GM12878 (cell line): ENCODE results near the gene ZYG11B. TPM values are rescaled to one million over a fixed set of nuclear protein-coding genes. Genes with fewer than 3 reads are reported as not detected.

ENCODE experiments used
- ATAC-seq: fragments of 200-7000 bp; cut with Tn5 transposase; 3 replicates; pipeline ENCODE4 v1.9.1; 2020; ENCODE audit warnings: mild to moderate bottlenecking, moderate library complexity
- BruUV-seq: library from RNA; stranded (reverse); fragments of 400-500 nt; replicated peaks from 2 replicates; lab custom pipeline; 2021; lab: Mats Ljungman, UMichigan
- CTCF ChIA-PET: fragments of 300-600 bp; sonication (Branson Sonifier 250); formaldehyde crosslinking; extraction: SDS; loops from one replicate; lab custom pipeline; 2021; ENCODE audit warnings: inconsistent platforms; lab: Yijun Ruan, JAX
- POLR2A ChIA-PET: fragments of 350-600 bp; formaldehyde crosslinking; extraction: SDS; loops from one replicate; lab custom pipeline; 2021; ENCODE audit warnings: inconsistent platforms; lab: Charles Lee
- RAD21 ChIA-PET: fragments of 300-600 bp; sonication (Branson Sonifier 250); formaldehyde crosslinking; loops from one replicate; lab custom pipeline; 2023; ENCODE audit warnings: antibody characterized with exemption; ENCODE audit not compliant: unreplicated experiment; lab: Charles Lee
- SMC1A ChIA-PET: fragments of 300-600 bp; sonication (Branson Sonifier 250); formaldehyde crosslinking; loops from one replicate; lab custom pipeline; 2023; ENCODE audit not compliant: unreplicated experiment, uncharacterized antibody; lab: Charles Lee
- DNase-seq: peaks from one replicate; pipeline ENCODE4 v3.0.0-alpha.2; 2011; ENCODE audit warnings: low read depth, low spot score
- FAIRE-seq: peaks from 3 replicates; lab custom pipeline; 2011; peaks lifted over from hg19 to GRCh38; lab: Jason Lieb, UNC
- H2AFZ ChIP-seq: 2 replicates; pipeline ENCODE4 v1.6.0; 2011; ENCODE audit warnings: low read depth, low read length, control low read depth; ENCODE audit not compliant: control insufficient read depth
- H3K27ac ChIP-seq: 2 replicates; pipeline ENCODE4 v1.5.1; 2011; ENCODE audit warnings: control low read depth; ENCODE audit not compliant: control insufficient read depth, insufficient read depth
- H3K27me3 ChIP-seq, 2 experiments: replicated peaks in 1 of 2; 2 replicates each; pipeline versions ENCODE4 v1.6.0 to v1.6.1; 2011; ENCODE audit warnings: low read length in 1 of 2; ENCODE audit not compliant: control insufficient read depth in 2 of 2, insufficient read depth in 2 of 2
- H3K36me3 ChIP-seq, 2 experiments: 2 replicates each; pipeline ENCODE4 v1.5.1; 2011; ENCODE audit warnings: low read length in 1 of 2; ENCODE audit not compliant: control insufficient read depth in 2 of 2, insufficient read depth in 2 of 2
- H3K4me1 ChIP-seq: 2 replicates; pipeline ENCODE4 v1.6.1; 2011; ENCODE audit warnings: mild to moderate bottlenecking, low read length, moderate library complexity, mixed read lengths; ENCODE audit not compliant: control insufficient read depth, insufficient read depth
- H3K4me2 ChIP-seq: 2 replicates; pipeline ENCODE4 v1.6.0; 2011; ENCODE audit warnings: control low read depth; ENCODE audit not compliant: control insufficient read depth, insufficient read depth
- H3K4me3 ChIP-seq: fragments of 200-600 bp; sonication (generic); 2 replicates; pipeline ENCODE4 v1.5.1; 2016
- H3K79me2 ChIP-seq: 2 replicates; pipeline ENCODE4 v1.6.0; 2011; ENCODE audit warnings: low read length; ENCODE audit not compliant: control insufficient read depth, insufficient read depth
- H3K9ac ChIP-seq: 2 replicates; pipeline ENCODE4 v1.8.0; 2011; ENCODE audit warnings: low read length, control low read depth, mixed read lengths; ENCODE audit not compliant: control insufficient read depth, insufficient read depth
- H3K9me3 ChIP-seq: replicated peaks from 3 replicates; pipeline ENCODE4 v1.5.1; 2011; ENCODE audit warnings: mild to moderate bottlenecking, low read length; ENCODE audit not compliant: control insufficient read depth, insufficient read depth
- H4K20me1 ChIP-seq: 2 replicates; pipeline ENCODE4 v1.6.0; 2011; ENCODE audit not compliant: control insufficient read depth, insufficient read depth
- BCLAF1 ChIP-seq: fragments of 450-650 bp; IDR thresholded peaks from 2 replicates; pipeline ENCODE4 v1.6.1; 2017; ENCODE audit warnings: antibody characterized with exemption, mild to moderate bottlenecking, moderate library complexity
- CBX3 ChIP-seq: fragments of 200-600 bp; sonication (generic); IDR thresholded peaks from 2 replicates; pipeline ENCODE4 v1.6.1; 2016; ENCODE audit warnings: low read depth, borderline replicate concordance
- HDAC2 ChIP-seq: fragments of 200-600 bp; sonication (generic); IDR thresholded peaks from 2 replicates; pipeline ENCODE4 v1.6.1; 2017
- IKZF1 ChIP-seq: fragments of 450-650 bp; conservative IDR thresholded peaks from 2 replicates; pipeline ENCODE4 v1.6.1; 2017; ENCODE audit warnings: antibody characterized with exemption, mild to moderate bottlenecking
- KAT2A ChIP-seq: conservative IDR thresholded peaks from 2 replicates; pipeline ENCODE4 v1.6.1; 2011; ENCODE audit warnings: low read depth, low read length; ENCODE audit not compliant: control insufficient read depth
- NFYB ChIP-seq: IDR thresholded peaks from 2 replicates; pipeline ENCODE4 v1.6.1; 2011; ENCODE audit warnings: low read depth, mild to moderate bottlenecking, low read length, improper control_type of control experiment, moderate library complexity; ENCODE audit not compliant: insufficient read depth
- NR2C1 ChIP-seq: fragments of 450-650 bp; IDR thresholded peaks from 2 replicates; pipeline ENCODE4 v1.6.1; 2017; ENCODE audit warnings: antibody characterized with exemption, mild to moderate bottlenecking, moderate library complexity
- NRF1 ChIP-seq: conservative IDR thresholded peaks from 2 replicates; pipeline ENCODE4 v1.6.1; 2011; ENCODE audit warnings: mild to moderate bottlenecking, low read depth, low read length, improper control_type of control experiment
- SP1 ChIP-seq: IDR thresholded peaks from one replicate; pipeline ENCODE4 v1.6.1; 2011; ENCODE audit warnings: low read depth, low read length
- TARDBP ChIP-seq: IDR thresholded peaks from 2 replicates; pipeline ENCODE4 v1.6.1; 2016; ENCODE audit warnings: borderline replicate concordance
- TCF3 ChIP-seq: IDR thresholded peaks from 2 replicates; pipeline ENCODE4 v1.6.1; 2012; ENCODE audit warnings: low read depth, mild to moderate bottlenecking, low read length, borderline replicate concordance; ENCODE audit not compliant: insufficient read depth
- WRNIP1 ChIP-seq: IDR thresholded peaks from 2 replicates; pipeline ENCODE4 v1.6.1; 2011; ENCODE audit warnings: low read depth, low read length, improper control_type of control experiment, borderline replicate concordance
- YBX1 ChIP-seq: fragments of 450-650 bp; IDR thresholded peaks from 2 replicates; pipeline ENCODE4 v1.6.1; 2016; ENCODE audit warnings: antibody characterized with exemption
- WGBS: methylation state at CpG from one replicate; pipeline ENCODE4 v1.1.6; 2016; ENCODE audit warnings: low lambda C conversion rate; ENCODE audit not compliant: insufficient replicate concordance, insufficient coverage; ENCODE audit errors: missing lambda C conversion rate; 5-methylcytosine and 5-hydroxymethylcytosine counted together
- in situ Hi-C: fragments of 300-500 bp; cut with MboI; formaldehyde crosslinking; loops from 9 replicates; pipeline ENCODE4 v1.14.3; 2018; ENCODE audit warnings: mixed read lengths
- intact Hi-C: fragments of 100-400 bp; cut with micrococcal nuclease; formaldehyde crosslinking; loops from one replicate; pipeline ENCODE4 v1.14.2; 2022; ENCODE audit not compliant: unreplicated experiment
- polyA plus RNA-seq, 11 experiments: library from polyadenylated mRNA; depleted of rRNA in 4 of 11; unstranded in 6 of 11; stranded (reverse) in 5 of 11; fragments of >200 nt; fragmentation: Nextera tagmentation in 4 of 11; fragmentation: Illumina TruSeq in 1 of 11; extraction: Ambion mirVana in 4 of 11; extraction: Trizol in 1 of 11; gene quantifications; 1 replicate in 1 of 11; 2 replicates in 10 of 11; pipeline versions ENCODE4 v1.2.1 to v1.2.3, GENCODE V29; 2011 to 2016; ENCODE audit warnings: inconsistent platforms in 2 of 11, missing spikeins in 2 of 11, low read depth in 1 of 11
- total RNA-seq, 4 experiments: library from RNA; depleted of rRNA in 3 of 4; stranded (reverse); fragments of >200 nt in 3 of 4; fragmentation: Illumina TruSeq in 1 of 4; extraction: Trizol in 1 of 4; gene quantifications; 2 replicates each; pipeline versions ENCODE4 v1.2.1 to v1.2.3, GENCODE V29; 2013 to 2021
- TF ChIP-seq, protein P1 (sequence below): IDR thresholded peaks from 2 replicates; pipeline ENCODE4 v1.6.1; 2012; ENCODE audit warnings: mild to moderate bottlenecking, low read depth, low read length

ZYG11B gene
- total and polyA plus RNA-seq, 10 of the 15 experiments (the other 5 are each of a cell fraction or from before 2014, with no cell fraction given) = 1.8 to 8.5 (median 5.3) TPM

DNA sequence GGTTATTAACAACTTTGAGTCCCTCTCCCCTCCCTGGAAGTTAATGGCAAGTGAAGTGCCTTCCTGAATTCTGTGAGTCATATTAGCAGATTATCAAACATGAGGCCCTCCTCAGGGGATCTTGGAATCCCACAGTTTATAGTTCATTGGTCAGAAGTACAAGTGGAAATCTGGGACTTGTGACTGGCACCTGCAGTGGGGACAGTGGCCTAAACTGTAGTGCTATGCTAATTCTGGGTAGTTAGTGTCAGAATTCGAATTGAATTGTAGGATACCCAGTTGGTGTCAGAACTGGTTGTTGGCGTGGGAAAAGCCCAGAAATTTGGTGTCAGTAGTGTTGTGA, 26.2 kb downstream of the ZYG11B start:
- H3K79me2 ChIP-seq = no peaks in the 10 kb centered on the region
- intact Hi-C loops (no loop called here), in situ Hi-C loops (no loop called here)
- no peaks in the 10 kb centered on the region for H3K9me3 ChIP-seq
- ChIA-PET RAD21 (no interaction called here), SMC1A (no interaction called here), CTCF (no interaction called here), POLR2A (no interaction called here)
- WGBS = 64% methylated on average over 2 of the region's 2 CpGs
- H3K9ac ChIP-seq = no peak overlapping the region
- no peak overlapping the region for H3K4me2 ChIP-seq
- TF ChIP-seq TCF3 (no peak), KAT2A (no peak), NR2C1 (no peak), HDAC2 (no peak), NFYB (no peak), CBX3 (no peak), TARDBP (no peak), NRF1 (no peak), YBX1 (no peak), WRNIP1 (no peak), IKZF1 (no peak), BCLAF1 (no peak), SP1 (no peak)
- TF ChIP-seq, protein P1, sequence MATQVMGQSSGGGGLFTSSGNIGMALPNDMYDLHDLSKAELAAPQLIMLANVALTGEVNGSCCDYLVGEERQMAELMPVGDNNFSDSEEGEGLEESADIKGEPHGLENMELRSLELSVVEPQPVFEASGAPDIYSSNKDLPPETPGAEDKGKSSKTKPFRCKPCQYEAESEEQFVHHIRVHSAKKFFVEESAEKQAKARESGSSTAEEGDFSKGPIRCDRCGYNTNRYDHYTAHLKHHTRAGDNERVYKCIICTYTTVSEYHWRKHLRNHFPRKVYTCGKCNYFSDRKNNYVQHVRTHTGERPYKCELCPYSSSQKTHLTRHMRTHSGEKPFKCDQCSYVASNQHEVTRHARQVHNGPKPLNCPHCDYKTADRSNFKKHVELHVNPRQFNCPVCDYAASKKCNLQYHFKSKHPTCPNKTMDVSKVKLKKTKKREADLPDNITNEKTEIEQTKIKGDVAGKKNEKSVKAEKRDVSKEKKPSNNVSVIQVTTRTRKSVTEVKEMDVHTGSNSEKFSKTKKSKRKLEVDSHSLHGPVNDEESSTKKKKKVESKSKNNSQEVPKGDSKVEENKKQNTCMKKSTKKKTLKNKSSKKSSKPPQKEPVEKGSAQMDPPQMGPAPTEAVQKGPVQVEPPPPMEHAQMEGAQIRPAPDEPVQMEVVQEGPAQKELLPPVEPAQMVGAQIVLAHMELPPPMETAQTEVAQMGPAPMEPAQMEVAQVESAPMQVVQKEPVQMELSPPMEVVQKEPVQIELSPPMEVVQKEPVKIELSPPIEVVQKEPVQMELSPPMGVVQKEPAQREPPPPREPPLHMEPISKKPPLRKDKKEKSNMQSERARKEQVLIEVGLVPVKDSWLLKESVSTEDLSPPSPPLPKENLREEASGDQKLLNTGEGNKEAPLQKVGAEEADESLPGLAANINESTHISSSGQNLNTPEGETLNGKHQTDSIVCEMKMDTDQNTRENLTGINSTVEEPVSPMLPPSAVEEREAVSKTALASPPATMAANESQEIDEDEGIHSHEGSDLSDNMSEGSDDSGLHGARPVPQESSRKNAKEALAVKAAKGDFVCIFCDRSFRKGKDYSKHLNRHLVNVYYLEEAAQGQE = no peak
- H3K27ac ChIP-seq = no peak overlapping the region
- no peaks in the 10 kb centered on the region; a peak in 1 of 4 replicates for H3K36me3 ChIP-seq
- ATAC-seq (no peak), DNase-seq (no peak), FAIRE-seq (no peak)
- no peak overlapping the region for H2AFZ ChIP-seq
- no peaks in the 10 kb centered on the region for H3K27me3 ChIP-seq
- no peaks in the 10 kb centered on the region for H3K4me1 ChIP-seq
- no TSS peak for BruUV-seq
- no peak overlapping the region for H3K4me3 ChIP-seq
- H4K20me1 ChIP-seq = no peaks in the 10 kb centered on the region
